ENCODE measurements around the gene ZNF200.
"Not testable (repeated sequence)": the region's sequence is repeated elsewhere in the genome, so short reads cannot be mapped to it uniquely, and the experiment has no call there.

Gene ZNF200

DNA sequence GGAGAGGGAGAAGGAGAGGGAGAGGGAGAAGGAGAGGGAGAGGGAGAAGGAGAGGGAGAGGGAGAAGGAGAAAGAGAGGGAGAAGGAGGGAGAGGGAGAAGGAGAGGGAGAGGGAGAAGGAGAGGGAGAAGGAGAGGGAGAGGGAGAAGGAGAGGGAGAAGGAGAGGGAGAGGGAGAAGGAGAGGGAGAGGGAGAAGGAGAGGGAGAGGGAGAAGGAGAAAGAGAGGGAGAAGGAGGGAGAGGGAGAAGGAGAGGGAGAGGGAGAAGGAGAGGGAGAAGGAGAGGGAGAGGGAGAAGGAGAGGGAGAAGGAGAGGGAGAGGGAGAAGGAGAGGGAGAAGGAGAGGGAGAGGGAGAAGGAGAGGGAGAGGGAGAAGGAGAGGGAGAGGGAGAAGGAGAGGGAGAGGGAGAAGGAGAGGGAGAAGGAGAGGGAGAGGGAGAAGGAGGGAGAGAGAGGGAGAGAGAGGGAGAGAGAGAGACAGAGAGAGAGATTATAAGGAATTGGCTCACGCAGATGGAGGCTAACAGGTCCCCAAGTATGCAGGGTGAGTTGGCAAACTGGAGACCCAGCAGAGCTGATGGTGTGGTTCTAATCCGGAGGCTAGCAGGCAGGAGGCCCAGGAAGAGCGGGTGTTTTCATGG is 37.1 kb downstream of the ZNF200 start:
- not testable (repeated sequence) for H3K27ac ChIP-seq (ENCODE audit: low read depth, low read length)

DNA sequence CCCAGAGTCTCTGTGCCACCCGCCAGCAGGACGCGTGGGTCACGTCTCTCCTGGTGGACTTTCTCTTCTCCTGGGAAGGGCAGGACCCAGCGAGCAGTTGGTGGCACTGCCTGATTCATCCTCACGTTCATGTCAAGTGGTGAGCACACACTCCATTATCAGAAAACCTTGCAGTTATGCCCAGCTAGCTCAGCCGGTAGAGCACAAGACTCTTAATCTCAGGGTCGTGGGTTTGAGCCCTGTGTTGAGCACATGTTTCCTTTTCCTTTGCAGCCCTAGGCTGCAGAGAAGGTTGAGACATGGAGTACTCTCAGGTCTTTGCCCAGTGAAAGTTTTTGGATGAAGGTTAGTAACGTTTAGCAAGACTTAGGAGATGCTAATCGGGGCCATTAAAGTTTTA is 39.0 kb downstream of the ZNF200 start:
- Histone ChIP-seq H3K9ac (ENCODE audit: low read depth, low read length) (no peak overlapping the region), H3K9me3 (ENCODE audit: control insufficient read depth, insufficient read depth, low read length) (no peaks in the 10 kb centered on the region), H3K36me3 (ENCODE audit: control insufficient read depth, insufficient read depth, low read length) (no peaks in the 10 kb centered on the region), H3K27me3 (ENCODE audit: control insufficient read depth, insufficient read depth, low read length) (peaks cover 18% of the 10 kb centered on the region), H3K27ac (ENCODE audit: low read depth, low read length) (no peak overlapping the region), H3K4me1 (ENCODE audit: control insufficient read depth, insufficient read depth, low read length) (no peaks in the 10 kb centered on the region), H3K4me3 (ENCODE audit: low read depth, low read length) (no peak overlapping the region)

More for the DNA sequence above, 37.1 kb downstream of the ZNF200 start:
- H3K27me3 ChIP-seq (ENCODE audit: control insufficient read depth, insufficient read depth, low read length); H3K9me3 ChIP-seq (ENCODE audit: control insufficient read depth, insufficient read depth, low read length); H3K36me3 ChIP-seq (ENCODE audit: control insufficient read depth, insufficient read depth, low read length); H3K9ac ChIP-seq (ENCODE audit: low read depth, low read length); H3K4me3 ChIP-seq (ENCODE audit: low read depth, low read length); H3K4me1 ChIP-seq (ENCODE audit: control insufficient read depth, insufficient read depth, low read length): not testable (repeated sequence)

DNA sequence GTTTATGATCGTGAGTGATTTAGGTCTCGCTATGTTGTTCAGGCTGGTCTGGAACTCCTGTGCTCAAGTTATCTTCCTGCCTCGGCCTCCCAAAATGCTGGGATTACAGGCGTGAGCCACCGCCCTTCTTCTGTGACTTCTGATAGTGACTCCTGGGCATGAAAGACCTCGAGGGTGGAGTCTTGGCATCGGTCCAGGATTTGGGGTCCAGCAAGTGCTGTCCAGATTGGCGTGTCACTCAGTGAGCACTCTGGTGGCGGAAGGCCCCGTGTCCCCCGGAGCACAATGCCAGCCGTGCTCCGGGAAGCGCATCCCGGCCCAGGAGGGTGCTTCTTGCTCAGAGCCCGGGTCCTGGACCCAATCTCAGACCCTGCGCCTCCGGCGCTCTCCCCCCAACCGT is 40.2 kb downstream of the ZNF200 start:
- Histone ChIP-seq H3K36me3 (ENCODE audit: control insufficient read depth, insufficient read depth, low read length) (no peaks in the 10 kb centered on the region), H3K27ac (ENCODE audit: low read depth, low read length) (no peak overlapping the region), H3K9ac (ENCODE audit: low read depth, low read length) (no peak overlapping the region), H3K4me1 (ENCODE audit: control insufficient read depth, insufficient read depth, low read length) (peaks cover 5% of the 10 kb centered on the region; the same call in 1 of the 2 replicates), H3K27me3 (ENCODE audit: control insufficient read depth, insufficient read depth, low read length) (peaks cover 30% of the 10 kb centered on the region), H3K9me3 (ENCODE audit: control insufficient read depth, insufficient read depth, low read length) (no peaks in the 10 kb centered on the region), H3K4me3 (ENCODE audit: low read depth, low read length) (no peak overlapping the region)

DNA sequence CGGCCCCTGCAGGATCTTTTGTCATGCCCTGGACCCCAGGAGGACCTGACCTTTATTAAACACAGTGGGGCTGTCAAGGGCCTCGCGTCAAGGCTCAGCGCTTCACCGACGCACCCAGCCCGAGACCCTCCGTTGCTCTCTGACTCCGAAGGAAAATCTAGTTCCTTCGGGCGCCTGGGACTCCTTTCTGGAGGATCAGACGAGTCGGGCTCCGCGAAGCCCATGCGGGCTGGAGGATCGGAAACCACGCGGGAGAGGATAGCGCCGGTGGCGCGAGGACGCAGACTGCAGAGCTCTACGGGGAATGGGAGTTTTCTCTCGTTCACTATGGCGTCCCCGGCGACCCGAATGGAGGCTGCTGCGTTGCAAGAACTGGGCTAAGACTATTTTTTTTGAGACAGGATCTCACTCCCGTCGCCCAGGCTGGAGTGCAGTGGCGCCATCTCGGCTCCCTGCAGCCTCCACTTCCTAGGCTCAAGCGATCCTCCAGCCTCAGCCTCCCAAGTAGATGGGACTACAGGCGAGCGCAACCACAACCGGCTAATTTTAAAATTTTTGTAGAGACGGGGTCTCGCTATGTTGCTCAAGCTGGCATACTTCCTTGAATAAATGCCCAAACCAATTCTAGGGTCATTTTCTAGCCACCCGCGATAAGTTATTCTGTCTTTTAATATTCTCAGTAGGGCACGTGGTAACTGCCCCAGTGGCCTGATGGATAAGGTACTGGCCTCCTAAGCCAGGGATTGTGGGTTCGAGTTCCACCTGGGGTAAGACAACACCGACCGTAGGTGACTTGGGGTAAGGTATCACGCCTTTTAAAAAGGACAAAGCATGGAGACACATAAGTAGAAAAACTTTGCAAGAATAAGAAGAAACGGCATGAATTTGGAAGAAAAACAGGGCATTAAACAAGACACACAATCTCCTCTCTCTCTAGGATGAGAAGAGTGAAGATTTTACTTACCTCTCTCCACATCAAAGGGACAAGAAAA is 41.4 kb downstream of the ZNF200 start:
- peak overlapping the region; percentile 97 for H3K4me3 ChIP-seq (ENCODE audit: low read depth, low read length)
- H3K27me3 ChIP-seq (ENCODE audit: control insufficient read depth, insufficient read depth, low read length) = peaks cover 32% of the 10 kb centered on the region
- H3K27ac ChIP-seq (ENCODE audit: low read depth, low read length) = no peak overlapping the region
- H3K36me3 ChIP-seq (ENCODE audit: control insufficient read depth, insufficient read depth, low read length) = no peaks in the 10 kb centered on the region
- no peak overlapping the region for H3K9ac ChIP-seq (ENCODE audit: low read depth, low read length)
- H3K4me1 ChIP-seq (ENCODE audit: control insufficient read depth, insufficient read depth, low read length) = peaks cover 7% of the 10 kb centered on the region; the same call in 1 of the 2 replicates
- H3K9me3 ChIP-seq (ENCODE audit: control insufficient read depth, insufficient read depth, low read length) = no peaks in the 10 kb centered on the region

DNA sequence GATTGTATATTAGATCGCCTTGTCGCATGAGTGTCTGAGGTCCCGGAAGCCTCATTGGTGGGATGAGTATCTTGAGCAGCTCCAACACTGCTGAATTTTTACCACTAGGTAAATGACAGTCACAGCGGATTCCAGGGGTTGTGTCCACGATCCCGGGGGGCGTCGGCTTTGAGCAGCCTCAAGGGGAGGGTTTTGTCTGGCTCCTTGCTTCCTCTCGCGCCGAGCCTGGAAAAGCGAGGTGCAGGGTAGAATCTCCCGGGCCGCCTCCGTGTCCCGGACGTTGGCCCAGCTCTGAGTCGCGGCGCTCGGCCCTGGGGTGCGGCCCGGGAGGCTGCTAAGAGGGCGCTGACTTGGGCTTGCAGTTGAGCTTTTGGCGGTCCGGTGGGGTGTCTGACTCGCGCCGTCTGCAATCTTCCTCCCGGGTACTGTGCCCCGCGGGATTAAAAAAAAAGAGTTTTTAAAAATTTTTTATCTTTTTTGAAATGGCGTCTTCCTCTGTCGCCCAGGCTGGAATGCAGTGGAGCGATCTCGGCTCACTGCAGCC is 42.4 kb downstream of the ZNF200 start:
- no peak overlapping the region for H3K9ac ChIP-seq (ENCODE audit: low read depth, low read length)
- no peak overlapping the region for H3K27ac ChIP-seq (ENCODE audit: low read depth, low read length)
- no peaks in the 10 kb centered on the region for H3K9me3 ChIP-seq (ENCODE audit: control insufficient read depth, insufficient read depth, low read length)
- H3K4me3 ChIP-seq (ENCODE audit: low read depth, low read length) = peak overlapping the region; percentile 97
- H3K4me1 ChIP-seq (ENCODE audit: control insufficient read depth, insufficient read depth, low read length) = peaks cover 7% of the 10 kb centered on the region; the same call in 1 of the 2 replicates
- H3K27me3 ChIP-seq (ENCODE audit: control insufficient read depth, insufficient read depth, low read length) = peaks cover 32% of the 10 kb centered on the region
- H3K36me3 ChIP-seq (ENCODE audit: control insufficient read depth, insufficient read depth, low read length) = no peaks in the 10 kb centered on the region

DNA sequence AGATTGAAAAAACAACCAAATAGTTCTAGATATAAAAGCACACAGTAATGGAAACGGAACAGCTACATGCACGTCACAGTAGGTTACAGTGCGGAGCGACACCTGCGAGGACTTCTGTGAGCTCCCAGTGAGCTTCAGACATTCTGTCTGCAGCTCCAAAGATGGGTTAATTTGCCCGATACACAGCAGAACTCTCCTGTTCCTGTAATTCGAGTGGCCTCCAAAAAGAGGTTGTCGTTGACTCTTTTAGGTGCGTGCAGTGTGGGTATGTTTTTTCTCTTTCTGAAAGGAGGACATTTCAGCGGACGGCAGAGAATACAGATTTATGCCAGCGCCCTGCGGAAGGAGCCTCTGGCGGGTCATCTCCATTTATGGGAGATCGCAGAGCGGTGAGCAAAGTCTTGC is 44.0 kb downstream of the ZNF200 start:
- Histone ChIP-seq H3K27ac (ENCODE audit: low read depth, low read length) (no peak overlapping the region), H3K36me3 (ENCODE audit: control insufficient read depth, insufficient read depth, low read length) (no peaks in the 10 kb centered on the region), H3K4me3 (ENCODE audit: low read depth, low read length) (peak overlapping the region; percentile 97), H3K27me3 (ENCODE audit: control insufficient read depth, insufficient read depth, low read length) (peaks cover 32% of the 10 kb centered on the region), H3K4me1 (ENCODE audit: control insufficient read depth, insufficient read depth, low read length) (peaks cover 7% of the 10 kb centered on the region; the same call in 1 of the 2 replicates), H3K9me3 (ENCODE audit: control insufficient read depth, insufficient read depth, low read length) (no peaks in the 10 kb centered on the region), H3K9ac (ENCODE audit: low read depth, low read length) (no peak overlapping the region)

DNA sequence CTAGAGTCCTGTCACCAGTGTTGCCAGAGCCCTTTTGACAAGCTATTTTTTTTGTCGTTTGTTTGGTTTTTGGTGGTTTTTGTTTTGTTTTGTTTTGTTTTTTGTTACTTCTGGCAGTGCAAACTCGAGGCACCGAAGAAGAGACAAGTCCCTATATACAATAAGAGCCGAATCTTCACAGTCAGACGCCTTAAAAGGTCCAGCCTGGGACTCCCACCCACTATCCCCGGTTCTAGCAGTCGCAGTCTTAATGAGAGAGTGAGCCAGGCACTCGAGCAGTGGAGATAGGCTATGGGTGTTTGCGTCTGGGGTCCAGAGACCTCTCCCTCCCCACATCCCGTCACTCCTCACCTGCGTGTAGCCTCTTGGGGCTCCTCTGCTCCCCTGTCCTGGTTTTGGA is 45.1 kb downstream of the ZNF200 start:
- Histone ChIP-seq H3K9me3 (ENCODE audit: control insufficient read depth, insufficient read depth, low read length) (no peaks in the 10 kb centered on the region), H3K4me1 (ENCODE audit: control insufficient read depth, insufficient read depth, low read length) (peaks cover 7% of the 10 kb centered on the region; the same call in 1 of the 2 replicates), H3K27ac (ENCODE audit: low read depth, low read length) (no peak overlapping the region), H3K4me3 (ENCODE audit: low read depth, low read length) (peak overlapping the region; percentile 97), H3K9ac (ENCODE audit: low read depth, low read length) (no peak overlapping the region), H3K36me3 (ENCODE audit: control insufficient read depth, insufficient read depth, low read length) (no peaks in the 10 kb centered on the region), H3K27me3 (ENCODE audit: control insufficient read depth, insufficient read depth, low read length) (peaks cover 32% of the 10 kb centered on the region)

DNA sequence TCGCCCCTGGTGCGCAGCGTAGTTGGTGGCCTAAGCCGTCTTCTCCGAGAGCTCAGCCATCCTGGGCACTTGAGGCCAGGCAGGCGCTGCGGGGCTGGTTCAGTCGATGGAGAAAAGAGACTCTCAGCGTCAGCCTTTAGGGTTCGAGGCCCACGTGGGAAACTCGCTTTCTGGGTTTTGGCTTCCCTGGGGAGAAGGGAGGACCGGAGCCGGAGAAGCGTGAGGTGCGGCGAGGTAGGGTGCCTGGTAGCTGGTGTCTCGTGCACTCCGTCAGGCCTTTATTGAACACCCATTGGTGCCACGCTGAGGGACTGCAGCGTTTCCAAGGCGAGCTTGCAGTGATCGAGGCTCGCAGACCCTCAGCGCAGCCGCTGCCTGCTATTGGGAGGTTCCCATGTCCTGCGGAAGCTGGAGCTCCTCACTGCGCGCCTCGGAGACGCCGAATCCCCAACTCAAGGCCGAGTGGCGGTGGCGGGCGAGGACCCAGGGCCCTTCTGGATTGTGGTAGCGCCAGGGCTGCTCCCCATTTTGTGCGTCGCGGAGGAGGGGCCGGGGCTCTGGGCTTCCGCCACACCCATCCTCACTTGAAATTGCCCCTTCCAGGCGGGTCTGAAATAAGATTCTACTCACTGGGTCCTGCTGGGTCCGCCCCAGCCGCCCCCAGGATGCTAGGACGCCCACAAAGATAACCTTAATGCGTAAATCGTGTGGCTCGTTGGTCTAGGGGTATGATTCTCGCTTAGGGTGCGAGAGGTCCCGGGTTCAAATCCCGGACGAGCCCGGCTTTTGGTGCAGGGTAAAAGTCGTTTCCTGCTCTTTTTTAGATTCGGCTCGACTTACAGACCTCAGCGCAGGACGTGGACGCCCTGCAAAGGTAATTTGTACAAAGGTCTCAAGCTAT is 45.8 kb downstream of the ZNF200 start:
- no peaks in the 10 kb centered on the region for H3K9me3 ChIP-seq (ENCODE audit: control insufficient read depth, insufficient read depth, low read length)
- peaks cover 32% of the 10 kb centered on the region for H3K27me3 ChIP-seq (ENCODE audit: control insufficient read depth, insufficient read depth, low read length)
- H3K36me3 ChIP-seq (ENCODE audit: control insufficient read depth, insufficient read depth, low read length) = no peaks in the 10 kb centered on the region
- peak overlapping the region; percentile 97 for H3K4me3 ChIP-seq (ENCODE audit: low read depth, low read length)
- H3K27ac ChIP-seq (ENCODE audit: low read depth, low read length) = peak overlapping the region; percentile 6
- peak overlapping the region; percentile 39; the same call in 1 of the 2 replicates for H3K9ac ChIP-seq (ENCODE audit: low read depth, low read length)
- H3K4me1 ChIP-seq (ENCODE audit: control insufficient read depth, insufficient read depth, low read length) = peaks cover 7% of the 10 kb centered on the region; the same call in 1 of the 2 replicates

DNA sequence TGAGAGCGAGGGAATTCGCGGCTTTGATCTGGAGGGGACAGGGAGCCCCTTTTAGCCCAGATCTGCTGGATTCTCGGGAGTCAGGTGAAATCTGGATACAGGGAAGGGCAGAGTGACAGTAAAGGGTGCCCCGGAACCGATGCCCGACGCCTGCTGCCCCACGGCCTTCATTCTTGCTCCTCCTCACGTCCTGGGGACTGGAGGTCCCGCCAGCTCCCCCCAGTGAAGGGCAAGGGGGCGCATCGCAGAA is 46.4 kb downstream of the ZNF200 start:
- Histone ChIP-seq H3K9ac (ENCODE audit: low read depth, low read length) (0 out of 2 replicates have a peak overlapping the region, but pooled peaks have one; percentile 13), H3K9me3 (ENCODE audit: control insufficient read depth, insufficient read depth, low read length) (no peaks in the 10 kb centered on the region), H3K27me3 (ENCODE audit: control insufficient read depth, insufficient read depth, low read length) (peaks cover 29% of the 10 kb centered on the region), H3K4me1 (ENCODE audit: control insufficient read depth, insufficient read depth, low read length) (peaks cover 7% of the 10 kb centered on the region; the same call in 1 of the 2 replicates), H3K36me3 (ENCODE audit: control insufficient read depth, insufficient read depth, low read length) (no peaks in the 10 kb centered on the region), H3K4me3 (ENCODE audit: low read depth, low read length) (peak overlapping the region; percentile 97), H3K27ac (ENCODE audit: low read depth, low read length) (no peak overlapping the region)

Data from HUES48 (cell line).